GM12891 (cell line): ENCODE data around the gene PIK3R3.

ENCODE experiments used
- DNase-seq: peaks from one replicate; pipeline ENCODE4 v3.0.0; 2011; ENCODE audit warnings: low spot score; ENCODE audit not compliant: insufficient read length
- FAIRE-seq: peaks from 2 replicates; lab custom pipeline; 2011; peaks lifted over from hg19 to GRCh38; lab: Jason Lieb, UNC
- PAX5 ChIP-seq: IDR thresholded peaks from 2 replicates; pipeline ENCODE4 v1.6.1; 2011; ENCODE audit warnings: low read length, moderate library complexity, mild to moderate bottlenecking; ENCODE audit not compliant: insufficient read depth, severe bottlenecking
- POLR2A ChIP-seq: IDR thresholded peaks from 2 replicates; pipeline ENCODE4 v1.6.1; 2011; ENCODE audit warnings: low read depth, low read length, control low read depth
- POLR2AphosphoS5 ChIP-seq: IDR thresholded peaks from 2 replicates; pipeline ENCODE4 v1.6.1; 2011; ENCODE audit warnings: low read depth, low read length, control low read depth
- POU2F2 ChIP-seq: IDR thresholded peaks from 2 replicates; pipeline ENCODE4 v1.6.1; 2011; ENCODE audit warnings: low read depth, mild to moderate bottlenecking, control low read depth, low read length, moderate library complexity
- SPI1 ChIP-seq: IDR thresholded peaks from 2 replicates; pipeline ENCODE4 v1.6.1; 2011; ENCODE audit warnings: low read depth, low read length, control low read depth
- TAF1 ChIP-seq: IDR thresholded peaks from 2 replicates; pipeline ENCODE4 v1.6.1; 2011; ENCODE audit warnings: low read depth, low read length, control low read depth

PIK3R3 gene

DNA sequence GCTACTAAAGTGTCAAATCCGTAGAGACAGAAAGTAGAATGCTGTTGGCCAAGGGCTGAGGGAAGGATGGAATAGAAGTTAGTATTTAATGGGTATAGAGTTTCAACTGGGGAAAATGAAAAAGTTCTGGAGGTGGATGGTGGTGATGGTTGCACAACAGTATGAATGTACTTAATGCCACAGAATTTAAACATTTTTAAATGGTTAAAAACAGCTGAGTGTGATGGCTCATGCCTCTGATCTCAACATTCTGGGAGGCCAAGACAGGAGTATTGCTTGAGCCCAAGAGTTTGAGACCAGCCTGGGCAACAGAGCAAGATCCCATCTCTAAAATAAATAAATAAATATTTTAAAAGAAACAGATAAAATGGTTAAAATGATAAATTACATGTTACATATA lies 44.5 kb downstream of the PIK3R3 start:
- no peak for DNase-seq
- FAIRE-seq, result no peak
- TF ChIP-seq POU2F2 (no peak), PAX5 (no peak), SPI1 (no peak), POLR2A (no peak), POLR2AphosphoS5 (no peak), TAF1 (no peak)

DNA sequence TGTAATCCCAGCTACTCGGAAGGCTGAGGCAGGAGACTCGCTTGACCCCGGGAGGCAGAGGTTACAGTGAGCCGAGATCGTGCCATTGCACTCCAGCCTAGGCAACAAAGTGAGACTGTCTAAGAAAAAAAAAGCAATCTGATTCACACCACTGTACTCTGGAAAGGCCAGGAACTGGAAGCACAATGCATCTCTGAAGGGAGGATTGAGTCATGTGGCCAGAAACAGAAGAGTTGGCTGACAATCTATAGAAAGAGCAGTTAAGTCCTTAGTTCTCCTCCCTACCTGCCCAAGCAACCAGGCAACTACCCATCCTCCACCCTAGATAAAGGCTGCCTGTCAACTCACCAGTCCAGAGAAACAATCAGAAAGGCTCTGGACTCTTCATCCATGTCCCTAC lies 45.9 kb downstream of the PIK3R3 start:
- DNase-seq (no peak), FAIRE-seq (peak; percentile 35)
- TF ChIP-seq POLR2A (no peak), SPI1 (no peak), POU2F2 (no peak), PAX5 (no peak), POLR2AphosphoS5 (no peak), TAF1 (no peak)

DNA sequence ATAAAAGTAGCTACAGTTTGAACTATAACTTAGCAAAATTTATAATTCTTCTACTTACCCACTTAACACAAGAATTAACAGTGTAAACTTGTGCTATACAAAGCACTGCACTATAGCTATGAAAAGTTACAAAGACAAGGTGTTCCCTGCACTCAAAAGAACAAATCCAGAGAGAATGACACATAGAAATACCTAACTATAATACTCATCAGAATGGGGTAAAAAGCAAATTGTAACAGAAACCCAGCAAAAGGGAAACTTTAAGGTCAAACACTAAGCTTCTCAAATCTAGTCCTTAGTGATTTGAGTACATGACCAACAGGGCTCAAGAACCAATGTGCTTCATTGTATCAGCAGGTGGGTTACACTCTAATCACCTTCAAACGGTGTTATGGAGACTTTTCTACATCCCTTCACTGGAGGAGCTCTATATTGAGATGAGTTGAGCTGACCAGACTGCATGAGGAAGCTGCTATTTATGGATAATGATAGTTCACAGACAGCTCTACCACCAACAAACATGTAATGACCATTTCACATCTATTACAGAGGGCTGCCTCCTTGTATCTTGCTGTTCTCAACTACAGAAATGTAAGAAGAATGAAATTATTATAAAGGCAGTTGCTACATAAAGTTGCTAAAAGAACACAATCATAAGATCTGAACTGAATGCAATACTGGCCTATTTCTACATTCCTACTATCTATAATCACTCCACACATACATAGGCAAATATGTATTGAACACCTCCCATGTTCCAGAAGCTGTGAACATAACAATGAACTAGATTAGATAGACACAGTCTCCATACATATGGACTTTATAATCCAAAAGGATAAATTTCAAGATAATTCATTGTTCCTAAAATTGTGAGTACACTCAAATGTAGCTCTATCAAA lies 47.6 kb downstream of the PIK3R3 start:
- no peak for FAIRE-seq
- DNase-seq, result no peak
- no peak for TF ChIP-seq PAX5
- no peak for TF ChIP-seq TAF1
- TF ChIP-seq SPI1, result no peak
- no peak for TF ChIP-seq POLR2A
- TF ChIP-seq POLR2AphosphoS5, result no peak
- no peak for TF ChIP-seq POU2F2

DNA sequence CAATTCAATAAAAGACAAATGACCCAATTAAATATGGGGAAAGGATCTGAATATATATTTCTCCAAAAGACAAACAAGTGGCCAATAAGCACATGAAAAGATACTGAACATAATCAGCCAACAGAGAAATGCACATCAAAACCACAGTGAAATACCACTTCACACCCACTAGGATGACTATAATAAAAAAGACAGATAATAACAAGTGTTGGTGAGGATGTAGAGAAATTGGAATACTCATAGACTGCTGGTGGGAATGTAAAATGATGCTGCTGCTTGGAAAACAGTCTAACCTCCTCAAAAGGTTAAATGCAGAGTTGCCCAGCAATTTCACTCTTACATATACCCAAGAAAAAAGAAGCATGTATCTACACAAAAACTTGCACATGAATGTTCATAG lies 48.9 kb downstream of the PIK3R3 start:
- FAIRE-seq (no peak), DNase-seq (no peak)

DNA sequence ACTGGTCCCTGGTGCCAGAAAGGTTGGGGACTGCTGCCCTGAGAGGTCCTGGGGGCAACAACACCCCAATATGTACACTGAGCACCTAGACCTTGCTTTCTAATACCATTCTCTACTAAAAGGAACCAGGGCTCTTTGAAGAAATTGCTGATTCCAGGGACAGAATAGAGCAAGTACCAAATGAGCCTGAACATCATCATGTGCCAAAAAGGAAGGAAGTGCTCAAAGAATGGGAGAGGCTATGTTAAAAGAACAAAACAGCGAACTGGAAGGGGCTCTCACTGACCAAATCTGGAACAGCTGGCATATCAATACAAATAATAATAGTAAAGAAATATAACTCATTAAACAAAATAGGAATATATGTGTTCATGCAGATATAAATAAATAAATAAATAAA lies 50.8 kb downstream of the PIK3R3 start:
- no peak for DNase-seq
- TF ChIP-seq POLR2AphosphoS5, result no peak
- TF ChIP-seq SPI1, result no peak
- TF ChIP-seq TAF1, result no peak
- no peak for TF ChIP-seq POLR2A
- TF ChIP-seq POU2F2, result no peak
- FAIRE-seq, result no peak

More for the DNA sequence above, 48.9 kb downstream of the PIK3R3 start:
- TF ChIP-seq SPI1, result no peak
- TF ChIP-seq TAF1, result no peak
- no peak for TF ChIP-seq POLR2A
- no peak for TF ChIP-seq POU2F2

DNA sequence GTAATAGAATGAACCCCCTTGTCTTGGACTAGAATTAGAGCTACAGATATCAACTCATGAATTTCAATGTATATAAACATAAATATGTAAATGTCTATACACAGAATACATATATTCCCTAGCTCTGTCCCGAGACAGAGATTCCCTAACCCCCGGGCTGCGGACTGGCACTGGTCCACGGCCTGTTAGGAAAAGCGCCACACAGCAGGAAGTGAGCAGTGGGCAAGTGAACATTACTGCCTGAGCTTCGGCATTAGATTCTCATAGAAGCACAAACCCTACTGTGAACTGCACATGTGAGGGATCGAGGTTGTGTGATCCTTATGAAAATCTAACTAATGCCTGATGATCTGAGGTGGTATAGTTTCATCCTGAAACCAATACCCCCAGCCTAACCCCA lies 51.2 kb downstream of the PIK3R3 start:
- TF ChIP-seq POLR2A (no peak), POLR2AphosphoS5 (no peak), PAX5 (no peak), TAF1 (no peak), SPI1 (no peak), POU2F2 (no peak)
- FAIRE-seq (no peak), DNase-seq (no peak)

DNA sequence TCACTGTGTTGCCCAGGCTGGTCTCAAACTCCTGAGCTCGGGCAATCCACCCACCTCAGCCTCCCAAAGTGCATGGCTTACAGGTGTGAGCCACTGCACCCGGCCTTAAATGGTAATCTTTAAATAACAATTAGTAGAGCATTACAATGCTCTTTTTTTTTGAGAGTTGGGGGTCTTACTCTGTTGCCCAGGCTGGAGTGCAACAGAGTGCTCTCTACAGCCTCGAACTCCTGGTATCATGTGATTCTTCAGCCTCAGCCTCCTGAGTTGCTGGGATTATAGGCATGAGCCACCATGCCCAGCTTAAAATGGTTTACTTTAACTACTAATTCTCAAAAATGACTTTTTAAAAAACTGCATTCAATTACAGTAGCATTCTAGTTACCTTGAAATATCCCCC lies 52.2 kb downstream of the PIK3R3 start:
- TF ChIP-seq SPI1 (no peak), PAX5 (no peak), TAF1 (no peak), POLR2AphosphoS5 (no peak), POLR2A (no peak), POU2F2 (no peak)
- DNase-seq, result no peak
- no peak for FAIRE-seq

DNA sequence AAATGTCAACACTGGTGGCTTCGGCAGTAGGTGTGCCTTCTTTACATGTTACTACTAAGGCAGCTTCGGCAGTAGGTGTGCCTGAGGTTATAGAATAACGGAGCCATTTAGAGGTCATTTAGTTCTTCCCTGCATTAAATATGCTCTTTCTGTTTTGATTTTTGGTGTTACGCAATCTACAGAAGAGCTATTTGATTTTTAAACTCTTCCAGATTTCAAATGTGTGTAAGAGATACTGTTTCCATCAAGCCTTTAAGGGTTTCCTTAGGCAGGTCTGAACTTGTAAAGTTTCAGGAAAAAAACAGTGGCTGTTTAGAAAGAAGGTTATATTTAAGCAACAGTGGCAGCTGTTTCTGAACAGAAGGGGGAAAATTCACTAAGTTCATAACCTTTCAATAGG lies 54.8 kb downstream of the PIK3R3 start:
- DNase-seq (no peak), FAIRE-seq (no peak)
- TF ChIP-seq PAX5 (no peak), POLR2A (no peak), POU2F2 (no peak), TAF1 (no peak), SPI1 (no peak), POLR2AphosphoS5 (no peak)

DNA sequence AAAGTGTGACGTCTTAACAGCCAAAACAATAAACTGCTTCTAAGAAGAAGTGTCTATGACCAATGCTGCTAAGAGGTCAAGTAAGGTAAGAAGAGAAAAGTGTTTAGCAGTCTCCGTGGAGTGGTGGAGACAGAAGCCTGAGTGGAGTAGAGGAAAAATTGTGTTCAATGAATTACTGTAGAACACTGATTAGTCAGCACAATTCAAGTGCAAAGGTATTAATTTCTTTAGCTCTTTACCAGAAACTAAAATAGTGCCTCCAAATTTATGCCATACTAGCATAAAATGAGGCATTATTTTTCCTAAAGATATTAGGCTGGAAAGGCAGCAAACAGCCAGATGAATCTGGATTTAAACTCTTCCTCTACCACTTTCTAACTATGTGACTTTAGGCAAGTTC lies 56.1 kb downstream of the PIK3R3 start:
- no peak for FAIRE-seq
- no peak for DNase-seq

DNA sequence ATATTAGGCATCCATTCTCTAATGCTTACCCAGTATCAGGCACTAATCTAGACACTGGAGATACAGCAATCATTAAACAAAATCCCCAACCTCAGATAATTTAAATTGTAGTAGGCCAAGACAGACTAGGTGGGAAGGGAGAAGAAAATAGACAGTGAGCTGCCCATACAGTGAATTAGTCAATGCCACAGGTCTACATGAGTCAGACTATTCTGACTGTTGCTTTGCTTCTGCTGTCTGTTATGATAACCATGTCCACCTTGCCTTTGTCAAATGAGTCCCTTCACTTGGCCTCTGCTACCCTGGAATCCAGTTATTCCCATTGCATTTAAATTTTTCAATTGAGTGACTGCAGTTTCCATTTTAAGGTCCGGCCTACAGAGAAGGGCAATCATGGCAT lies 59.5 kb downstream of the PIK3R3 start:
- FAIRE-seq, result peak; percentile 50
- TF ChIP-seq SPI1 (no peak), POLR2AphosphoS5 (no peak), TAF1 (no peak), POLR2A (no peak)
- no peak for DNase-seq

More for the DNA sequence above, 56.1 kb downstream of the PIK3R3 start:
- TF ChIP-seq SPI1, result no peak

DNA sequence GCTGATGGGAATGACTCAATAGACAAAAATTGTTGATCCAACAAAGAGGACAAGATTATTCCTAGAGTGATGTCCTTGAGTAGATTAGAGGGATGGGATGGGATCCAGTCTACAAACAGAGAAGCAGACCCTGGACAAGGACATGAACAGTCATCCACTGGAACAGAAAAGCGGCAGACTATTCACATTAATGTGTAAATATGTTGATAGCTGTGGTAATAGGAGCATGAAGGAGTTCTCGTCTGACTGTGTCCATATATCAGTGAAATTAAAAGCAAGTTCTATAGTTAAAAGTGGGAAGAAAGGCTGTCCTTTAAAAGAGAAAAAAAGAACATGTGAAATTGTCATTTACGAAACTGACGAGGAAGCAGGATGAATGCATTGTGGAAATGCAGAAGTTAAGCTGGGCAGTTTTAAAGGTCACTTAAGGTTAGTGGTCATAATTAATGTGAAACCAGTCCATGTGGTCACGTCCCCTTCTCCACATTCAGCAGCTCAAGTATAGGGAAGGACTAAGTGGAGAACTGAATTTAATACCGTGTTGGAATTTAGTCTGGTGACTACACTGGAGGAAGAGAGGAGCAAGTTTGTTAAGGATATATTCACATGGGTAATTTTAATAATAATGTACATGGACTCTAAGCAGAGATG lies 62.1 kb downstream of the PIK3R3 start:
- peak; percentile 54 for FAIRE-seq

More for the DNA sequence above, 62.1 kb downstream of the PIK3R3 start:
- TF ChIP-seq POLR2A, result no peak
- no peak for TF ChIP-seq PAX5
- TF ChIP-seq POLR2AphosphoS5, result no peak
- TF ChIP-seq SPI1, result no peak
- no peak for TF ChIP-seq TAF1
- no peak for TF ChIP-seq POU2F2
- no peak for DNase-seq
